K562 (cell line): ENCODE data around the gene TBX6. TPM values are rescaled to one million over a fixed set of nuclear protein-coding genes. Genes with fewer than 3 reads are reported as not detected.

ENCODE experiments used
- ADNP ChIP-seq: fragments of 200-800 bp; sonication (Bioruptor generic); IDR thresholded peaks from 2 replicates; pipeline ENCODE4 v1.6.1; 2016; ENCODE audit warnings: missing genetic modification characterization, missing compliant biosample characterization
- BHLHE40 ChIP-seq: IDR thresholded peaks from 2 replicates; pipeline ENCODE4 v1.6.1; 2011; ENCODE audit warnings: low read length, improper control_type of control experiment
- CBX1 ChIP-seq: sonication (generic); IDR thresholded peaks from 2 replicates; pipeline ENCODE4 v1.6.1; 2016; ENCODE audit warnings: antibody characterized with exemption, low read depth, mild to moderate bottlenecking
- CBX3 ChIP-seq, 2 experiments: IDR thresholded peaks; 1 replicate in 1 of 2; 2 replicates in 1 of 2; pipeline ENCODE4 v1.6.1; 2012; ENCODE audit warnings: inconsistent platforms in 2 of 2, low read length in 2 of 2, borderline replicate concordance in 1 of 2, control low read depth in 1 of 2
- CSDE1 ChIP-seq, 2 experiments: fragments of 450-650 bp; IDR thresholded peaks; 2 replicates each; pipeline ENCODE4 v1.6.1; 2016; ENCODE audit warnings: mild to moderate bottlenecking in 1 of 2
- DACH1 ChIP-seq: fragments of 450-650 bp; IDR thresholded peaks from 2 replicates; pipeline ENCODE4 v1.6.1; 2018; ENCODE audit not compliant: partially characterized antibody
- FOXP1 ChIP-seq: sonication (generic); formaldehyde crosslinking; IDR thresholded peaks from 2 replicates; pipeline ENCODE4 v1.8.0; 2022; ENCODE audit warnings: mild to moderate bottlenecking, missing genetic modification reagents
- KDM2B ChIP-seq: fragments of 250-450 bp; sonication (Bioruptor Pico); IDR thresholded peaks from 2 replicates; pipeline ENCODE4 v1.8.0; 2021; ENCODE audit warnings: mild to moderate bottlenecking, moderate library complexity
- NKRF ChIP-seq: fragments of 450-650 bp; IDR thresholded peaks from 2 replicates; pipeline ENCODE4 v1.6.1; 2016; ENCODE audit warnings: borderline replicate concordance
- PHF8 ChIP-seq: fragments of 200-600 bp; sonication (generic); IDR thresholded peaks from 2 replicates; pipeline ENCODE4 v1.6.1; 2012; ENCODE audit warnings: mixed run types, mild to moderate bottlenecking, inconsistent platforms, low read length, moderate library complexity, borderline replicate concordance
- TCF3 ChIP-seq: sonication (generic); formaldehyde crosslinking; IDR thresholded peaks from 2 replicates; pipeline ENCODE4 v1.4.0; 2020; ENCODE audit warnings: mild to moderate bottlenecking, missing genetic modification reagents
- ZNF134 ChIP-seq: fragments of 250-450 bp; sonication (Bioruptor Pico); conservative IDR thresholded peaks from 2 replicates; pipeline ENCODE4 v1.4.0; 2020
- ZNF436 ChIP-seq: fragments of 250-450, 450-650 bp; sonication (Bioruptor Pico); formaldehyde crosslinking; IDR thresholded peaks from 2 replicates; pipeline ENCODE4 v1.7.0; 2020; ENCODE audit warnings: mild to moderate bottlenecking
- ZNF551 ChIP-seq: fragments of 250-450 bp; sonication (Bioruptor Pico); IDR thresholded peaks from 2 replicates; pipeline ENCODE4 v1.5.0; 2021; ENCODE audit warnings: mild to moderate bottlenecking, moderate library complexity
- polyA plus RNA-seq, 8 experiments: library from polyadenylated mRNA; depleted of rRNA in 4 of 8; stranded (reverse) in 5 of 8; unstranded in 3 of 8; fragments of >200 nt; fragmentation: Nextera tagmentation in 2 of 8; fragmentation: Illumina TruSeq in 1 of 8; extraction: Ambion mirVana in 2 of 8; extraction: Trizol in 1 of 8; gene quantifications; 2 replicates each; pipeline versions ENCODE4 v1.2.1 to v1.2.3, GENCODE V29; 2011 to 2014; ENCODE audit warnings: inconsistent platforms in 1 of 8, missing spikeins in 1 of 8
- total RNA-seq, 7 experiments: library from RNA; depleted of rRNA in 6 of 7; stranded (reverse); fragments of >200 nt in 6 of 7; fragmentation: Illumina TruSeq in 2 of 7; extraction: Trizol in 2 of 7; gene quantifications; 2 replicates each; pipeline versions ENCODE4 v1.2.1 to v1.2.3, GENCODE V29; 2011 to 2021; ENCODE audit warnings: low replicate concordance in 1 of 7
- TF ChIP-seq, protein P1 (sequence below), 2 experiments: fragments of 450-650 bp in 1 of 2; sonication (generic) in 1 of 2; formaldehyde crosslinking in 1 of 2; IDR thresholded peaks; 2 replicates each; pipeline versions ENCODE4 v1.7.1 to v1.9.0; 2016 to 2022; ENCODE audit warnings: inconsistent platforms in 1 of 2, mild to moderate bottlenecking in 1 of 2, missing genetic modification reagents in 1 of 2
- TF ChIP-seq, protein P2 (sequence below): sonication (generic); formaldehyde crosslinking; IDR thresholded peaks from 2 replicates; pipeline ENCODE4 v1.8.0; 2022; ENCODE audit warnings: mild to moderate bottlenecking, missing genetic modification reagents

The TBX6 gene
- total and polyA plus RNA-seq, 9 of the 15 experiments (the other 6 are each of a cell fraction or from before 2014, with no cell fraction given) = 0.07 to 0.58 (median 0.11) TPM; not detected in 2

DNA sequence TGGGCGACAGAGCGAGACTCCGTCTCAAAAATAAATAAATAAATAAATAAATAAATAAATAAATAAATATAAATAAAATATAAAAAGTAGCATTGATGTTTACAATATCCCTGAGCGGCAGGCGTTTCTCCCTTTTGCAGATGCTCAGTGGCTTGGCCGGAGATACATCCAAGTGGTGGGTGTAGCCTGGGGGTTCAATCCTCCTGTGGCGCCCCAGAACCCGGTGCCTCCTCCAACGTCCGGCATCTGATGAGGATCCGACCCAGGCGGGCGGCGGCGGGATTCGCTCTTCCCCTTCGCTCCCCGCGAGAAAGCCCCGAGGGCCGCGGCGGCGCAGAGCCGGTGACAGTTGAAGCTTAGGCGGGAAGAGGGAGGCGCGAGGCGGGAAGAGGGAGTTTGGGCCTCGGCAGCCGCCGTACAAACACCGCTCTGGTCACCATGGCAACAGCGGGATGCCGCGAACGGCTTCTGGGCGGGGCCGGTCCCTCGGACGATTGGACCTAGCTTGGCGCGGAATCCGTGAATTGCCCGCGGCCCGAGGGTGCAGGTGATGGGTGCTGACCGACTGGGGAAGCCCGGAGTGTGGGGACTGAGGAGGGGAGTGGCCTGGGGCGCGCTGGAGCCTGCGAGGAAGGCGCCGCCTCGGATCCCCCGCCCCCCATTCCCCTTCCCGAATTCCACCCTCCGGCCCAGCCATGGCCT is 38.9 kb downstream of the TBX6 start (continued):
- TF ChIP-seq, protein P1, sequence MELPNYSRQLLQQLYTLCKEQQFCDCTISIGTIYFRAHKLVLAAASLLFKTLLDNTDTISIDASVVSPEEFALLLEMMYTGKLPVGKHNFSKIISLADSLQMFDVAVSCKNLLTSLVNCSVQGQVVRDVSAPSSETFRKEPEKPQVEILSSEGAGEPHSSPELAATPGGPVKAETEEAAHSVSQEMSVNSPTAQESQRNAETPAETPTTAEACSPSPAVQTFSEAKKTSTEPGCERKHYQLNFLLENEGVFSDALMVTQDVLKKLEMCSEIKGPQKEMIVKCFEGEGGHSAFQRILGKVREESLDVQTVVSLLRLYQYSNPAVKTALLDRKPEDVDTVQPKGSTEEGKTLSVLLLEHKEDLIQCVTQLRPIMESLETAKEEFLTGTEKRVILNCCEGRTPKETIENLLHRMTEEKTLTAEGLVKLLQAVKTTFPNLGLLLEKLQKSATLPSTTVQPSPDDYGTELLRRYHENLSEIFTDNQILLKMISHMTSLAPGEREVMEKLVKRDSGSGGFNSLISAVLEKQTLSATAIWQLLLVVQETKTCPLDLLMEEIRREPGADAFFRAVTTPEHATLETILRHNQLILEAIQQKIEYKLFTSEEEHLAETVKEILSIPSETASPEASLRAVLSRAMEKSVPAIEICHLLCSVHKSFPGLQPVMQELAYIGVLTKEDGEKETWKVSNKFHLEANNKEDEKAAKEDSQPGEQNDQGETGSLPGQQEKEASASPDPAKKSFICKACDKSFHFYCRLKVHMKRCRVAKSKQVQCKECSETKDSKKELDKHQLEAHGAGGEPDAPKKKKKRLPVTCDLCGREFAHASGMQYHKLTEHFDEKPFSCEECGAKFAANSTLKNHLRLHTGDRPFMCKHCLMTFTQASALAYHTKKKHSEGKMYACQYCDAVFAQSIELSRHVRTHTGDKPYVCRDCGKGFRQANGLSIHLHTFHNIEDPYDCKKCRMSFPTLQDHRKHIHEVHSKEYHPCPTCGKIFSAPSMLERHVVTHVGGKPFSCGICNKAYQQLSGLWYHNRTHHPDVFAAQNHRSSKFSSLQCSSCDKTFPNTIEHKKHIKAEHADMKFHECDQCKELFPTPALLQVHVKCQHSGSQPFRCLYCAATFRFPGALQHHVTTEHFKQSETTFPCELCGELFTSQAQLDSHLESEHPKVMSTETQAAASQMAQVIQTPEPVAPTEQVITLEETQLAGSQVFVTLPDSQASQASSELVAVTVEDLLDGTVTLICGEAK (IDR thresholded peaks at IDR 0.05) = peak; percentile 58; the same call in 1 of the 2 replicates
- TF ChIP-seq, protein P1 (CRISPR knock-in tag; IDR thresholded peaks at IDR 0.05) = no peak
- TF ChIP-seq CBX1 (peak; percentile 74; the same call in 1 of the 2 replicates), TCF3 (CRISPR knock-in tag) (peak; percentile 42; the same call in 1 of the 2 replicates), DACH1 (no peak), KDM2B (0 out of 2 replicates have a peak, but pooled peaks have one; percentile 25), CSDE1 (IDR thresholded peaks at IDR 0.05) (peak in 1 of 2 experiments; percentile 98; a peak in 2 of 4 replicates), NKRF (peak; percentile 87), FOXP1 (CRISPR knock-in tag) (peak; percentile 96), ADNP (tag) (no peak), ZNF436 (CRISPR knock-in tag) (no peak), PHF8 (peak; percentile 43; the same call in 1 of the 2 replicates), ZNF551 (CRISPR knock-in tag) (no peak), ZNF134 (CRISPR knock-in tag) (peak; percentile 99), BHLHE40 (peak; percentile 24; the same call in 1 of the 2 replicates), CBX3 (IDR thresholded peaks at IDR 0.05; ENCODE audit: borderline replicate concordance in 1 of 2, low read length in 2 of 2) (peak in 1 of 2 experiments; percentile 98; a peak in 2 of 3 replicates)
- TF ChIP-seq, protein P2, sequence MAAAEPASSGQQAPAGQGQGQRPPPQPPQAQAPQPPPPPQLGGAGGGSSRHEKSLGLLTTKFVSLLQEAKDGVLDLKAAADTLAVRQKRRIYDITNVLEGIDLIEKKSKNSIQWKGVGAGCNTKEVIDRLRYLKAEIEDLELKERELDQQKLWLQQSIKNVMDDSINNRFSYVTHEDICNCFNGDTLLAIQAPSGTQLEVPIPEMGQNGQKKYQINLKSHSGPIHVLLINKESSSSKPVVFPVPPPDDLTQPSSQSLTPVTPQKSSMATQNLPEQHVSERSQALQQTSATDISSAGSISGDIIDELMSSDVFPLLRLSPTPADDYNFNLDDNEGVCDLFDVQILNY (CRISPR knock-in tag) = peak; percentile 97
